Adrenal gland (tissue), 5 donors: ENCODE results near the gene ADK.

Experiments used
- CTCF ChIP-seq, 6 experiments: fragments of 450-650 bp in 4 of 6; fragments of 200-600 bp in 2 of 6; sonication (generic) in 1 of 6; IDR thresholded peaks; 1 replicate in 5 of 6; 2 replicates in 1 of 6; pipeline versions ENCODE4 v1.5.1 to v1.8.0; 2016 to 2021; ENCODE audit warnings: antibody characterized with exemption in 6 of 6, mild to moderate bottlenecking in 2 of 6, moderate library complexity in 1 of 6
- POLR2A ChIP-seq, 2 donors: fragments of 450-650 bp; IDR thresholded peaks; one replicate each; pipeline ENCODE4 v1.6.1; 2017; ENCODE audit warnings: antibody characterized with exemption in 2 of 2, mild to moderate bottlenecking in 2 of 2, moderate library complexity in 1 of 2
- donor health status: DM: no; HTN: no; CAD: no.

- no peak for TF ChIP-seq CTCF (IDR thresholded peaks at IDR 0.05)
- TF ChIP-seq POLR2A (IDR thresholded peaks at IDR 0.05), result no peak
Measured at GRCh38 chr10:74485283-74485682, 334.3 kb downstream of the ADK start.
